ENCODE measurements around the gene MYL7. TPM values are rescaled to one million over a fixed set of nuclear protein-coding genes. Genes with fewer than 3 reads are reported as not detected.
A peak's percentile ranks its signal among the peaks of the same experiment; 100 is the strongest.

Gene MYL7
- total RNA-seq, 1 experiment from 2014 or later, result not detected

DNA sequence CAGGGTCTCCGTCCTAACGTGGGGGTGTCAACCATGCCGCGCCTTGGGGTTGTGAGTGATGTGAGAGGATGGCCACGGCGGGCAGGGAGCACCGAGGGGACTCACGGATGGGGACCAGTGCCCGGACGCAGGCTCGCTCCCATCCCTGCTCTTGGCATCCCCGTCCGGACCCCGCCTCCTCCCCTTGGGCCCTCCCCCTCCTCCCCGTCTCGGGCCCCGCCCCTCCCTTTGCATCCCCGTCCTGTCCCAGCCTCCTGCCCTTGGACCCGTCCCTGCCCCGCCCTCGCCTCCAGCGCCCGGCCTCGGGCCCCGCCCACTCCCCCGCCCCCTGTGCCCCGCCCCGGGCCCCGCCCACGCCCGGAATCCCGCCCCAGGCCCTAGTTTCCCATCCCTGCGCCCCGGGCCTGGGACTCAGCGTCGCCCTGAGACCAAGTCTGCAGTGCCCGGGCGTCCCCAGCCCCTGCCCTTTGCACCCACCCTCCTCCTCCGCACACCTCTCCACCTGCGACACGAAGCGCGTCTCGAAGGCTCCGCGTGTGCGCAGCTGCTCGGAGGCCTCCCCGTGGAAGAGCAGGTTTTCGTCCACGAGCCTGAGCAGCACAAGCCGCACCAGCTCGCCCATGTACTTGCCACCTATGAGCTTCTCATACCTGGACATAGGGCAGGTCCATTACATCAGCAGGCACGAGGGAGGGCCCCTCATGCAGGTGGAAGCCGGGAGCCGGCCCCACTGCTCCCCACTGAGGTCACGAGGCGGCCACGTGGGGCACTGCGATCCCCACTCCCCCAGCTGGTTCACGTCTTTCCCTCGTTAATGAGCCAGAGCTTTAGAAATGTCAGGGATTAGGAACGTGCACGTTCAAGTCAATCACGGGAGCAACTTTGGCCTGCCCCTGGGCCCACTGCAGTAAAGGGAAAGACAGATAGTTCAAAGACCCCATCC is 5.1 kb upstream of the MYL7 start:
- H3K9me3 ChIP-seq (ENCODE audit: control insufficient read depth in 1 of 2, insufficient read depth in 1 of 2, low read depth in 1 of 2, low read length in 2 of 2), result no peaks in the 10 kb centered on the region
- no peaks in the 10 kb centered on the region for H4K20me1 ChIP-seq (ENCODE audit: insufficient read depth)
- no peak overlapping the region for H2AFZ ChIP-seq (ENCODE audit: low read depth, low read length, poor library complexity, severe bottlenecking)
- no peaks in the 10 kb centered on the region for H3K79me2 ChIP-seq (ENCODE audit: insufficient read depth, low read length)
- BruUV-seq (replicated peaks), result no TSS peak
- ChIA-PET RAD21 (ENCODE audit: low non-redundant PET in 1 of 2, low total read pairs in 2 of 2, uncharacterized antibody in 2 of 2, unreplicated experiment in 2 of 2) (no interaction called here), POLR2A (no interaction called here), CTCF (no interaction called here)
- peak; percentile 41 for DNase-seq (ENCODE audit: low read depth, low spot score)
- no peak overlapping the region for H3K4me3 ChIP-seq (replicated peaks in 1 of 2; ENCODE audit: low read depth in 1 of 2, low read length in 2 of 2)
- TF ChIP-seq EZH2phosphoT487 (IDR thresholded peaks at IDR 0.05; ENCODE audit: borderline replicate concordance), result no peak
- no peak for TF ChIP-seq YY1 (IDR thresholded peaks at IDR 0.05; ENCODE audit: extremely low read depth, insufficient replicate concordance, low read depth, low read length)
- TF ChIP-seq CBX3 (IDR thresholded peaks at IDR 0.05; ENCODE audit: low read depth), result no peak
- no peak for TF ChIP-seq TCF7L2 (IDR thresholded peaks at IDR 0.05; ENCODE audit: borderline replicate concordance, extremely low read depth, insufficient read depth, insufficient read length)
- TF ChIP-seq, protein P1, sequence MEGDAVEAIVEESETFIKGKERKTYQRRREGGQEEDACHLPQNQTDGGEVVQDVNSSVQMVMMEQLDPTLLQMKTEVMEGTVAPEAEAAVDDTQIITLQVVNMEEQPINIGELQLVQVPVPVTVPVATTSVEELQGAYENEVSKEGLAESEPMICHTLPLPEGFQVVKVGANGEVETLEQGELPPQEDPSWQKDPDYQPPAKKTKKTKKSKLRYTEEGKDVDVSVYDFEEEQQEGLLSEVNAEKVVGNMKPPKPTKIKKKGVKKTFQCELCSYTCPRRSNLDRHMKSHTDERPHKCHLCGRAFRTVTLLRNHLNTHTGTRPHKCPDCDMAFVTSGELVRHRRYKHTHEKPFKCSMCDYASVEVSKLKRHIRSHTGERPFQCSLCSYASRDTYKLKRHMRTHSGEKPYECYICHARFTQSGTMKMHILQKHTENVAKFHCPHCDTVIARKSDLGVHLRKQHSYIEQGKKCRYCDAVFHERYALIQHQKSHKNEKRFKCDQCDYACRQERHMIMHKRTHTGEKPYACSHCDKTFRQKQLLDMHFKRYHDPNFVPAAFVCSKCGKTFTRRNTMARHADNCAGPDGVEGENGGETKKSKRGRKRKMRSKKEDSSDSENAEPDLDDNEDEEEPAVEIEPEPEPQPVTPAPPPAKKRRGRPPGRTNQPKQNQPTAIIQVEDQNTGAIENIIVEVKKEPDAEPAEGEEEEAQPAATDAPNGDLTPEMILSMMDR (IDR thresholded peaks at IDR 0.05 in 2 of 3, conservative IDR thresholded peaks at IDR 0.05 in 1 of 3; ENCODE audit: borderline replicate concordance in 1 of 3, insufficient read depth in 1 of 3, low read depth in 2 of 3, low read length in 2 of 3), result no peak
- no peak for TF ChIP-seq POLR2A (IDR thresholded peaks at IDR 0.05; ENCODE audit: borderline replicate concordance, extremely low read depth, insufficient read depth, insufficient read length)
- no peak for TF ChIP-seq MAX (IDR thresholded peaks at IDR 0.05)
- no peak for TF ChIP-seq SP1 (IDR thresholded peaks at IDR 0.05; ENCODE audit: low read depth)
- TF ChIP-seq ZNF274 (IDR thresholded peaks at IDR 0.05; ENCODE audit: low read depth, low read length), result no peak
- TF ChIP-seq EZH2 (IDR thresholded peaks at IDR 0.05), result no peak
- TF ChIP-seq, protein P2, sequence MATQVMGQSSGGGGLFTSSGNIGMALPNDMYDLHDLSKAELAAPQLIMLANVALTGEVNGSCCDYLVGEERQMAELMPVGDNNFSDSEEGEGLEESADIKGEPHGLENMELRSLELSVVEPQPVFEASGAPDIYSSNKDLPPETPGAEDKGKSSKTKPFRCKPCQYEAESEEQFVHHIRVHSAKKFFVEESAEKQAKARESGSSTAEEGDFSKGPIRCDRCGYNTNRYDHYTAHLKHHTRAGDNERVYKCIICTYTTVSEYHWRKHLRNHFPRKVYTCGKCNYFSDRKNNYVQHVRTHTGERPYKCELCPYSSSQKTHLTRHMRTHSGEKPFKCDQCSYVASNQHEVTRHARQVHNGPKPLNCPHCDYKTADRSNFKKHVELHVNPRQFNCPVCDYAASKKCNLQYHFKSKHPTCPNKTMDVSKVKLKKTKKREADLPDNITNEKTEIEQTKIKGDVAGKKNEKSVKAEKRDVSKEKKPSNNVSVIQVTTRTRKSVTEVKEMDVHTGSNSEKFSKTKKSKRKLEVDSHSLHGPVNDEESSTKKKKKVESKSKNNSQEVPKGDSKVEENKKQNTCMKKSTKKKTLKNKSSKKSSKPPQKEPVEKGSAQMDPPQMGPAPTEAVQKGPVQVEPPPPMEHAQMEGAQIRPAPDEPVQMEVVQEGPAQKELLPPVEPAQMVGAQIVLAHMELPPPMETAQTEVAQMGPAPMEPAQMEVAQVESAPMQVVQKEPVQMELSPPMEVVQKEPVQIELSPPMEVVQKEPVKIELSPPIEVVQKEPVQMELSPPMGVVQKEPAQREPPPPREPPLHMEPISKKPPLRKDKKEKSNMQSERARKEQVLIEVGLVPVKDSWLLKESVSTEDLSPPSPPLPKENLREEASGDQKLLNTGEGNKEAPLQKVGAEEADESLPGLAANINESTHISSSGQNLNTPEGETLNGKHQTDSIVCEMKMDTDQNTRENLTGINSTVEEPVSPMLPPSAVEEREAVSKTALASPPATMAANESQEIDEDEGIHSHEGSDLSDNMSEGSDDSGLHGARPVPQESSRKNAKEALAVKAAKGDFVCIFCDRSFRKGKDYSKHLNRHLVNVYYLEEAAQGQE (IDR thresholded peaks at IDR 0.05; ENCODE audit: low read depth), result no peak
- no peak for TF ChIP-seq JUND (IDR thresholded peaks at IDR 0.05)
- TF ChIP-seq, protein P3, sequence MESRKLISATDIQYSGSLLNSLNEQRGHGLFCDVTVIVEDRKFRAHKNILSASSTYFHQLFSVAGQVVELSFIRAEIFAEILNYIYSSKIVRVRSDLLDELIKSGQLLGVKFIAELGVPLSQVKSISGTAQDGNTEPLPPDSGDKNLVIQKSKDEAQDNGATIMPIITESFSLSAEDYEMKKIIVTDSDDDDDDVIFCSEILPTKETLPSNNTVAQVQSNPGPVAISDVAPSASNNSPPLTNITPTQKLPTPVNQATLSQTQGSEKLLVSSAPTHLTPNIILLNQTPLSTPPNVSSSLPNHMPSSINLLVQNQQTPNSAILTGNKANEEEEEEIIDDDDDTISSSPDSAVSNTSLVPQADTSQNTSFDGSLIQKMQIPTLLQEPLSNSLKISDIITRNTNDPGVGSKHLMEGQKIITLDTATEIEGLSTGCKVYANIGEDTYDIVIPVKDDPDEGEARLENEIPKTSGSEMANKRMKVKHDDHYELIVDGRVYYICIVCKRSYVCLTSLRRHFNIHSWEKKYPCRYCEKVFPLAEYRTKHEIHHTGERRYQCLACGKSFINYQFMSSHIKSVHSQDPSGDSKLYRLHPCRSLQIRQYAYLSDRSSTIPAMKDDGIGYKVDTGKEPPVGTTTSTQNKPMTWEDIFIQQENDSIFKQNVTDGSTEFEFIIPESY (IDR thresholded peaks at IDR 0.05; ENCODE audit: extremely low read depth, insufficient replicate concordance, low read length), result no peak
- no peak for TF ChIP-seq SIN3A (IDR thresholded peaks at IDR 0.05; ENCODE audit: low read depth)
- TF ChIP-seq RAD21 (IDR thresholded peaks at IDR 0.05; ENCODE audit: low read depth), result no peak
- no peak for TF ChIP-seq FOSL1 (IDR thresholded peaks at IDR 0.05; ENCODE audit: low read depth)
- TF ChIP-seq CEBPB (IDR thresholded peaks at IDR 0.05; ENCODE audit: low read depth), result no peak
- no peak for TF ChIP-seq ELF1 (IDR thresholded peaks at IDR 0.05; ENCODE audit: borderline replicate concordance, low read depth)
- TF ChIP-seq EGR1 (IDR thresholded peaks at IDR 0.05; ENCODE audit: low read depth), result no peak
- no peak overlapping the region for H3K27ac ChIP-seq (ENCODE audit: low read depth, low read length)
- no peaks in the 10 kb centered on the region for H3K36me3 ChIP-seq (ENCODE audit: control insufficient read depth in 1 of 2, insufficient read depth in 2 of 2, low read length in 2 of 2)
- H3K4me1 ChIP-seq (ENCODE audit: control insufficient read depth in 1 of 2, insufficient read depth in 2 of 2, low read length in 2 of 2), result peaks cover 0 to 9% of the 10 kb centered on the region in 2 experiments; a peak in 2 of 4 replicates
- no peaks in the 10 kb centered on the region for H3K27me3 ChIP-seq (ENCODE audit: insufficient read depth, low read length)
- intact Hi-C loops (cut with micrococcal nuclease), result loop anchor here (5.0 kb wide), 1 partner anchor 36 kb away; no protein-coding TSS in a partner anchor
- no peak overlapping the region for H3K4me2 ChIP-seq (ENCODE audit: low read length)
- no peak overlapping the region for H3K9ac ChIP-seq (ENCODE audit: low read length)
- H3K9me2 ChIP-seq (ENCODE audit: insufficient read depth), result no peaks in the 10 kb centered on the region
- peak; percentile 99 for ATAC-seq

Data from HCT116 (cell line).